IMR-90 (cell line): ENCODE results near the gene USP43. TPM values are rescaled to one million over a fixed set of nuclear protein-coding genes. Genes with fewer than 3 reads are reported as not detected.

Experiments used
- ATAC-seq: fragments of 200-7000 bp; cut with Tn5 transposase; 2 replicates; pipeline ENCODE4 v1.9.1; 2020; ENCODE audit warnings: low read depth, mild to moderate bottlenecking, moderate library complexity
- BruUV-seq: library from RNA; stranded (reverse); fragments of 400-500 nt; replicated peaks from 2 replicates; lab custom pipeline; 2021; lab: Mats Ljungman, UMichigan
- CTCF ChIA-PET: fragments of 300-600 bp; formaldehyde crosslinking; extraction: SDS; loops from one replicate; lab custom pipeline; 2021; ENCODE audit warnings: antibody characterized with exemption; lab: Yijun Ruan, JAX
- POLR2A ChIA-PET: fragments of 300-600 bp; sonication (Branson Sonifier 250); formaldehyde crosslinking; loops from one replicate; lab custom pipeline; 2022; ENCODE audit warnings: antibody characterized with exemption; ENCODE audit not compliant: unreplicated experiment; lab: Charles Lee
- DNase-seq: peaks from one replicate; pipeline ENCODE4 v3.0.0; 2013
- H2AFZ ChIP-seq: replicated peaks from 2 replicates; pipeline ENCODE3; 2013; ENCODE audit warnings: low read length, mild to moderate bottlenecking; ENCODE audit not compliant: poor library complexity
- H2AK5ac ChIP-seq: 2 replicates; pipeline ENCODE4 v1.6.1; 2013; ENCODE audit warnings: low read depth, low read length, inconsistent platforms
- H2AK9ac ChIP-seq: replicated peaks from 2 replicates; pipeline ENCODE3; 2013; ENCODE audit warnings: mild to moderate bottlenecking, low read depth, low read length, moderate library complexity; ENCODE audit not compliant: poor library complexity
- H2BK120ac ChIP-seq: 2 replicates; pipeline ENCODE4 v1.6.1; 2013; ENCODE audit warnings: low read depth, low read length, inconsistent platforms
- H2BK15ac ChIP-seq: 3 replicates; pipeline ENCODE4 v1.6.1; 2013; ENCODE audit warnings: low read depth, low read length, inconsistent platforms
- H2BK20ac ChIP-seq: 2 replicates; pipeline ENCODE4 v1.6.1; 2013; ENCODE audit warnings: low read depth, mild to moderate bottlenecking, inconsistent platforms, low read length, moderate library complexity
- H2BK5ac ChIP-seq: 2 replicates; pipeline ENCODE4 v1.6.1; 2013; ENCODE audit warnings: mild to moderate bottlenecking, low read depth, low read length, inconsistent platforms; ENCODE audit not compliant: poor library complexity, severe bottlenecking
- H3K14ac ChIP-seq: replicated peaks from 2 replicates; pipeline ENCODE4 v1.6.1; 2013; ENCODE audit warnings: low read depth, low read length, inconsistent platforms
- H3K18ac ChIP-seq: 2 replicates; pipeline ENCODE4 v1.6.1; 2013; ENCODE audit warnings: low read depth, low read length, control low read depth
- H3K23ac ChIP-seq: 2 replicates; pipeline ENCODE4 v1.6.1; 2013; ENCODE audit warnings: low read depth, low read length, inconsistent platforms
- H3K27ac ChIP-seq: 2 replicates; pipeline ENCODE4 v1.5.1; 2013; ENCODE audit warnings: mild to moderate bottlenecking, control low read depth, low read length; ENCODE audit not compliant: insufficient read depth
- H3K27me3 ChIP-seq: 2 replicates; pipeline ENCODE4 v1.6.1; 2013; ENCODE audit warnings: low read length; ENCODE audit not compliant: control insufficient read depth, insufficient read depth
- H3K36me3 ChIP-seq: 2 replicates; pipeline ENCODE4 v1.6.1; 2013; ENCODE audit warnings: low read length, mixed read lengths; ENCODE audit not compliant: control insufficient read depth, insufficient read depth
- H3K4ac ChIP-seq: 2 replicates; pipeline ENCODE4 v1.6.1; 2013; ENCODE audit warnings: low read depth, low read length, inconsistent platforms
- H3K4me1 ChIP-seq: 2 replicates; pipeline ENCODE4 v1.6.1; 2013; ENCODE audit warnings: low read length, mixed read lengths; ENCODE audit not compliant: control insufficient read depth, insufficient read depth
- H3K4me2 ChIP-seq: 2 replicates; pipeline ENCODE4 v1.6.1; 2013; ENCODE audit warnings: low read depth, mild to moderate bottlenecking, control low read depth, low read length, moderate library complexity
- H3K4me3 ChIP-seq: 2 replicates; pipeline ENCODE4 v1.5.1; 2013; ENCODE audit warnings: low read depth, mild to moderate bottlenecking, control low read depth, low read length, moderate library complexity; ENCODE audit not compliant: insufficient read depth
- H3K56ac ChIP-seq: 2 replicates; pipeline ENCODE4 v1.6.1; 2013; ENCODE audit warnings: low read length, inconsistent platforms; ENCODE audit not compliant: insufficient read depth; ENCODE audit errors: extremely low read depth
- H3K79me1 ChIP-seq, 2 experiments: 2 replicates each; pipeline ENCODE4 v1.6.1; 2013; ENCODE audit warnings: low read length in 2 of 2, inconsistent platforms in 1 of 2, low read depth in 1 of 2
- H3K9ac ChIP-seq: 2 replicates; pipeline ENCODE4 v1.6.1; 2013; ENCODE audit warnings: low read depth, low read length, control low read depth
- H3K9me1 ChIP-seq: 2 replicates; pipeline ENCODE4 v1.6.1; 2013; ENCODE audit warnings: low read length, inconsistent platforms; ENCODE audit not compliant: insufficient read depth
- H3K9me3 ChIP-seq: 2 replicates; pipeline ENCODE4 v1.6.1; 2013; ENCODE audit warnings: low read length; ENCODE audit not compliant: control insufficient read depth, insufficient read depth
- H4K20me1 ChIP-seq: 2 replicates; pipeline ENCODE4 v1.6.1; 2013; ENCODE audit warnings: low read length, inconsistent platforms; ENCODE audit not compliant: insufficient read depth
- H4K5ac ChIP-seq: 2 replicates; pipeline ENCODE4 v1.6.1; 2013; ENCODE audit warnings: mild to moderate bottlenecking, low read depth, low read length, control low read depth
- H4K8ac ChIP-seq, 2 experiments: 2 replicates each; pipeline ENCODE4 v1.6.1; 2013; ENCODE audit warnings: low read depth in 2 of 2, low read length in 2 of 2, control low read depth in 1 of 2, inconsistent platforms in 1 of 2
- H4K91ac ChIP-seq: 2 replicates; pipeline ENCODE4 v1.6.1; 2013; ENCODE audit warnings: low read depth, low read length, inconsistent platforms; ENCODE audit not compliant: insufficient read depth
- CEBPB ChIP-seq: IDR thresholded peaks from 2 replicates; pipeline ENCODE4 v1.6.1; 2012; ENCODE audit warnings: low read depth, low read length, improper control_type of control experiment
- CTCF ChIP-seq: conservative IDR thresholded peaks from 2 replicates; pipeline ENCODE4 v1.5.1; 2012; ENCODE audit warnings: mild to moderate bottlenecking, low read depth, low read length, improper control_type of control experiment
- FOS ChIP-seq: fragments of 150-350 bp; IDR thresholded peaks from 2 replicates; pipeline ENCODE4 v1.6.1; 2016; ENCODE audit warnings: low read depth, low read length
- MAFK ChIP-seq: IDR thresholded peaks from 2 replicates; pipeline ENCODE4 v1.6.1; 2012; ENCODE audit warnings: low read depth, low read length, improper control_type of control experiment
- MAZ ChIP-seq: IDR thresholded peaks from 2 replicates; pipeline ENCODE4 v1.6.1; 2012; ENCODE audit warnings: low read depth, mild to moderate bottlenecking, low read length, improper control_type of control experiment, moderate library complexity, borderline replicate concordance
- MXI1 ChIP-seq: IDR thresholded peaks from 2 replicates; pipeline ENCODE4 v1.6.1; 2012; ENCODE audit warnings: low read depth, mild to moderate bottlenecking, low read length, moderate library complexity, borderline replicate concordance
- NFE2L2 ChIP-seq: fragments of 150-350 bp; IDR thresholded peaks from 2 replicates; pipeline ENCODE4 v1.6.1; 2016; ENCODE audit warnings: low read depth, mild to moderate bottlenecking, low read length
- POLR2A ChIP-seq: IDR thresholded peaks from 2 replicates; pipeline ENCODE4 v1.6.1; 2012; ENCODE audit warnings: mild to moderate bottlenecking, low read depth, low read length
- RAD21 ChIP-seq: IDR thresholded peaks from 2 replicates; pipeline ENCODE4 v1.6.1; 2012; ENCODE audit warnings: low read length, improper control_type of control experiment
- RCOR1 ChIP-seq: IDR thresholded peaks from 2 replicates; pipeline ENCODE4 v1.6.1; 2012; ENCODE audit warnings: mild to moderate bottlenecking, low read length, improper control_type of control experiment; ENCODE audit not compliant: insufficient replicate concordance
- RFX5 ChIP-seq: IDR thresholded peaks from 2 replicates; pipeline ENCODE4 v1.8.0; 2012; ENCODE audit warnings: low read depth, mild to moderate bottlenecking, low read length, moderate library complexity
- SMC3 ChIP-seq: fragments of 150-350 bp; IDR thresholded peaks from 2 replicates; pipeline ENCODE4 v1.6.1; 2016; ENCODE audit warnings: low read depth, mild to moderate bottlenecking, antibody characterized with exemption, low read length, moderate library complexity
- USF2 ChIP-seq: fragments of 150-350 bp; IDR thresholded peaks from 2 replicates; pipeline ENCODE4 v1.6.1; 2017; ENCODE audit warnings: mild to moderate bottlenecking, antibody characterized with exemption, low read length, low read depth
- WGBS, 2 experiments: methylation state at CpG; one replicate each; pipeline versions ENCODE4 v1.1.5 to v1.1.7; 2013; ENCODE audit warnings: missing lambda C conversion rate in 2 of 2; ENCODE audit not compliant: insufficient read length in 1 of 2; ENCODE audit errors: extremely low coverage in 2 of 2; 5-methylcytosine and 5-hydroxymethylcytosine counted together
- dilution Hi-C: fragments of 300-500 bp; cut with HindIII; formaldehyde crosslinking; loops from one replicate; pipeline ENCODE4 v1.14.3; 2018; ENCODE audit warnings: low sequenced_read_pairs; ENCODE audit not compliant: unreplicated experiment
- in situ Hi-C: fragments of 300-500 bp; cut with MboI; formaldehyde crosslinking; loops from 3 replicates; pipeline ENCODE4 v1.14.3; 2019; ENCODE audit warnings: low sequenced_read_pairs, inconsistent platforms, mixed read lengths
- intact Hi-C: fragments of 100-400 bp; cut with micrococcal nuclease; formaldehyde crosslinking; loops from 2 replicates; pipeline ENCODE4 v1.10.0; 2022
- polyA plus RNA-seq, 3 experiments: library from polyadenylated mRNA; depleted of rRNA; stranded (reverse); fragments of >200 nt; gene quantifications; 2 replicates each; pipeline ENCODE4 v1.2.3, GENCODE V29; 2012; ENCODE audit warnings: low replicate concordance in 1 of 3
- total RNA-seq: library from RNA; depleted of rRNA; stranded (reverse); fragments of >200 nt; gene quantifications from 2 replicates; pipeline ENCODE4 v1.2.3, GENCODE V29; 2012

USP43 gene
- total and polyA plus RNA-seq, 2 of the 4 experiments (the other 2 are of a cell fraction), result not detected

GRCh38 chr17:9606453-9606852 is 38.9 kb upstream of the USP43 start:
- Histone ChIP-seq H3K4ac (no peak overlapping the region), H3K23ac (no peak overlapping the region), H3K27me3 (no peaks in the 10 kb centered on the region), H2AK5ac (no peak overlapping the region), H2AK9ac (no peak overlapping the region), H2BK120ac (no peak overlapping the region), H3K4me3 (no peak overlapping the region), H4K5ac (no peak overlapping the region), H3K9me1 (no peaks in the 10 kb centered on the region), H3K4me1 (no peaks in the 10 kb centered on the region), H2BK5ac (no peak overlapping the region), H3K27ac (no peak overlapping the region), H3K4me2 (no peak overlapping the region), H3K36me3 (no peaks in the 10 kb centered on the region), H3K79me1 (no peaks in the 10 kb centered on the region), H2AFZ (no peak overlapping the region), H3K56ac (no peak overlapping the region), H4K91ac (no peak overlapping the region), H2BK15ac (no peak overlapping the region), H2BK20ac (no peak overlapping the region), H3K9me3 (no peaks in the 10 kb centered on the region), H3K9ac (no peak overlapping the region), H3K14ac (no peak overlapping the region), H4K20me1 (no peaks in the 10 kb centered on the region), H3K18ac (no peak overlapping the region), H4K8ac (no peak overlapping the region)
- intact Hi-C loops (no loop called here), in situ Hi-C loops (no loop called here), dilution Hi-C loops (no loop called here)
- ChIA-PET POLR2A (no interaction called here), CTCF (interaction anchor here (0.6 kb wide), 1 partner anchor 179 kb away, joined by 3 read pairs; no protein-coding TSS in a partner anchor)
- no peak for ATAC-seq
- BruUV-seq, result no TSS peak
- TF ChIP-seq POLR2A, result no peak
- no peak for TF ChIP-seq CEBPB
- TF ChIP-seq MAFK, result no peak
- TF ChIP-seq RCOR1, result no peak
- no peak for TF ChIP-seq USF2
- no peak for TF ChIP-seq RAD21
- no peak for TF ChIP-seq MAZ
- TF ChIP-seq SMC3, result no peak
- TF ChIP-seq NFE2L2, result no peak
- no peak for TF ChIP-seq RFX5
- no peak for TF ChIP-seq CTCF
- TF ChIP-seq MXI1, result no peak
- no peak for TF ChIP-seq FOS
- WGBS, 2 experiments, result no CpG with 5 or more reads among the region's 6 CpGs
- no peak for DNase-seq
